HCT116 (cell line): ENCODE results near the gene SSU72. TPM values are rescaled to one million over a fixed set of nuclear protein-coding genes. Genes with fewer than 3 reads are reported as not detected.

Source experiments
- total RNA-seq: library from RNA; stranded (reverse); gene quantifications from one replicate; pipeline ENCODE4 v1.2.1, GENCODE V29; 2021; ENCODE audit not compliant: unreplicated experiment

SSU72 gene
- total RNA-seq, 1 experiment from 2014 or later = 134 TPM

Other genes with a start within 250 kb of the SSU72 start
- gene TAS1R3, start 243.6 kb downstream of the SSU72 start, total RNA-seq = 0.07 TPM
- gene DVL1, start 225.4 kb downstream of the SSU72 start, total RNA-seq = 160 TPM
- gene MXRA8, start 216.3 kb downstream of the SSU72 start, total RNA-seq = 0.74 TPM
- gene AURKAIP1, start 199.7 kb downstream of the SSU72 start, total RNA-seq = 200 TPM
- 173 TPM for gene CCNL2, start 175.5 kb downstream of the SSU72 start, total RNA-seq
- gene MRPL20, start 167.6 kb downstream of the SSU72 start, total RNA-seq = 131 TPM
- not detected for gene ANKRD65, start 153.6 kb downstream of the SSU72 start, total RNA-seq
- gene VWA1, start 139.2 kb downstream of the SSU72 start, total RNA-seq = 50.6 TPM
- 0.61 TPM for gene ATAD3C, start 125.2 kb downstream of the SSU72 start, total RNA-seq
- 62.9 TPM for gene ATAD3B, start 103.1 kb downstream of the SSU72 start, total RNA-seq
- gene ATAD3A, start 62.7 kb downstream of the SSU72 start, total RNA-seq = 92.3 TPM
- 2.3 TPM for gene TMEM240, start 34.2 kb downstream of the SSU72 start, total RNA-seq
- 8.4 TPM for gene FNDC10, start 25.3 kb upstream of the SSU72 start, total RNA-seq
- gene MIB2, start 40.6 kb upstream of the SSU72 start, total RNA-seq = 194 TPM
- gene MMP23B, start 57.3 kb upstream of the SSU72 start, total RNA-seq = 8.7 TPM
- gene CDK11B, start 84.1 kb upstream of the SSU72 start, total RNA-seq = 31.5 TPM
- 30.3 TPM for gene SLC35E2B, start 117.9 kb upstream of the SSU72 start, total RNA-seq
- 61.0 TPM for gene CDK11A, start 149.5 kb upstream of the SSU72 start, total RNA-seq
- 93.4 TPM for gene NADK, start 203.6 kb upstream of the SSU72 start, total RNA-seq